HepG2 (cell line): ENCODE measurements around the gene SAMD9. TPM values are rescaled to one million over a fixed set of nuclear protein-coding genes. Genes with fewer than 3 reads are reported as not detected.

Experiments
- ATAC-seq: fragments of 200-7000 bp; cut with Tn5 transposase; 3 replicates; pipeline ENCODE4 v1.9.1; 2020; ENCODE audit warnings: mild to moderate bottlenecking, moderate library complexity
- BruUV-seq: library from RNA; stranded (reverse); fragments of 400-500 nt; replicated peaks from 2 replicates; lab custom pipeline; 2021; lab: Mats Ljungman, UMichigan
- CTCF ChIA-PET: fragments of 300-600 bp; formaldehyde crosslinking; extraction: SDS; loops from one replicate; lab custom pipeline; 2021; ENCODE audit warnings: low total read pairs, inconsistent platforms, low intra/inter-chr PET ratio; lab: Yijun Ruan, JAX
- POLR2A ChIA-PET: fragments of 350-600 bp; sonication (Branson Sonifier 250); formaldehyde crosslinking; loops from one replicate; lab custom pipeline; 2020; ENCODE audit warnings: antibody characterized with exemption, inconsistent platforms; lab: Yijun Ruan, JAX
- DNase-seq: peaks from one replicate; pipeline ENCODE4 v3.0.0-alpha.2; 2015; ENCODE audit warnings: low spot score
- FAIRE-seq: peaks from 3 replicates; lab custom pipeline; 2011; peaks lifted over from hg19 to GRCh38; lab: Jason Lieb, UNC
- H2AFZ ChIP-seq: one replicate; pipeline ENCODE4 v1.6.1; 2011; ENCODE audit warnings: low read length, inconsistent platforms
- H3K27ac ChIP-seq: fragments of 300-600 bp; 3 replicates; pipeline ENCODE4 v1.8.0; 2011; ENCODE audit warnings: mixed run types, mild to moderate bottlenecking, mixed read lengths, low read length, inconsistent platforms; ENCODE audit not compliant: insufficient read depth; ENCODE audit errors: extremely low read length
- H3K27me3 ChIP-seq, 2 experiments: fragments of 200-600 bp in 1 of 2; 2 replicates in 1 of 2; 3 replicates in 1 of 2; pipeline versions ENCODE4 v1.6.0 to v1.8.0; 2011; ENCODE audit warnings: low read length in 2 of 2, mild to moderate bottlenecking in 2 of 2, moderate library complexity in 2 of 2, inconsistent platforms in 1 of 2; ENCODE audit not compliant: insufficient read depth in 2 of 2, control insufficient read depth in 1 of 2
- H3K36me3 ChIP-seq, 2 experiments: fragments of 200-600 bp in 1 of 2; replicated peaks in 1 of 2; 2 replicates in 1 of 2; 3 replicates in 1 of 2; pipeline versions ENCODE4 v1.5.1 to v1.8.0; 2011; ENCODE audit warnings: low read length in 2 of 2, inconsistent platforms in 1 of 2; ENCODE audit not compliant: insufficient read depth in 2 of 2, control insufficient read depth in 1 of 2
- H3K4me1 ChIP-seq: 2 replicates; pipeline ENCODE4 v1.5.1; 2012; ENCODE audit warnings: low read length, inconsistent platforms; ENCODE audit not compliant: insufficient read depth
- H3K4me2 ChIP-seq: 2 replicates; pipeline ENCODE4 v1.6.0; 2011; ENCODE audit warnings: low read depth, low read length, inconsistent platforms
- H3K4me3 ChIP-seq, 3 experiments: fragments of 200-600 bp in 1 of 3; sonication (generic), shearing (Covaris generic) in 1 of 3; replicated peaks in 1 of 3; 2 replicates each; pipeline ENCODE4 v1.5.1; 2011 to 2016; ENCODE audit warnings: low read length in 3 of 3, inconsistent platforms in 2 of 3, low read depth in 2 of 3, mild to moderate bottlenecking in 2 of 3, control low read depth in 1 of 3, mixed read lengths in 1 of 3; ENCODE audit not compliant: insufficient read depth in 1 of 3
- H3K79me2 ChIP-seq: one replicate; pipeline ENCODE4 v1.6.1; 2011; ENCODE audit warnings: low read length, inconsistent platforms; ENCODE audit not compliant: insufficient read depth
- H3K9ac ChIP-seq: 2 replicates; pipeline ENCODE4 v1.6.0; 2011; ENCODE audit warnings: mild to moderate bottlenecking, low read depth, low read length, inconsistent platforms; ENCODE audit not compliant: insufficient read depth
- H3K9me3 ChIP-seq: 2 replicates; pipeline ENCODE4 v1.5.1; 2012; ENCODE audit warnings: mild to moderate bottlenecking, low read length
- H4K20me1 ChIP-seq: 2 replicates; pipeline ENCODE4 v1.6.0; 2011; ENCODE audit warnings: inconsistent platforms, mild to moderate bottlenecking, low read length, moderate library complexity; ENCODE audit not compliant: insufficient read depth
- ATF7 ChIP-seq, 2 experiments: fragments of 450-650 bp in 1 of 2; sonication (generic) in 1 of 2; formaldehyde crosslinking in 1 of 2; IDR thresholded peaks; 2 replicates each; pipeline versions ENCODE4 v1.4.0 to v1.6.1; 2016 to 2020; ENCODE audit warnings: antibody characterized with exemption in 1 of 2, mild to moderate bottlenecking in 1 of 2, missing genetic modification reagents in 1 of 2
- CCDC6 ChIP-seq: sonication (generic); formaldehyde crosslinking; IDR thresholded peaks from 2 replicates; pipeline ENCODE4 v1.8.1; 2022; ENCODE audit warnings: mild to moderate bottlenecking, missing genetic modification reagents, moderate library complexity
- HMG20A ChIP-seq: IDR thresholded peaks from 2 replicates; pipeline ENCODE4 v1.6.1; 2016; ENCODE audit warnings: borderline replicate concordance
- KDM2A ChIP-seq: sonication (generic); formaldehyde crosslinking; IDR thresholded peaks from 2 replicates; pipeline ENCODE4 v1.4.0; 2020; ENCODE audit warnings: low read depth, missing genetic modification reagents, borderline replicate concordance
- KMT2B ChIP-seq: IDR thresholded peaks from 2 replicates; pipeline ENCODE4 v1.6.1; 2016; ENCODE audit warnings: missing genetic modification reagents, missing compliant biosample characterization
- MAZ ChIP-seq, 2 experiments: sonication (generic) in 1 of 2; formaldehyde crosslinking in 1 of 2; IDR thresholded peaks; 2 replicates each; pipeline versions ENCODE4 v1.5.0 to v1.6.1; 2012 to 2020; ENCODE audit warnings: low read depth in 2 of 2, mild to moderate bottlenecking in 2 of 2, borderline replicate concordance in 1 of 2, improper control_type of control experiment in 1 of 2, low read length in 1 of 2, missing genetic modification reagents in 1 of 2, moderate library complexity in 1 of 2
- NFKBIZ ChIP-seq: IDR thresholded peaks from 2 replicates; pipeline ENCODE4 v1.6.1; 2018; ENCODE audit warnings: missing genetic modification reagents, missing compliant biosample characterization
- PAF1 ChIP-seq: IDR thresholded peaks from 2 replicates; pipeline ENCODE4 v1.6.1; 2016; ENCODE audit warnings: missing genetic modification reagents, missing compliant biosample characterization
- PCBP1 ChIP-seq: fragments of 200-400 bp; formaldehyde crosslinking; IDR thresholded peaks from 2 replicates; pipeline ENCODE4 v1.6.1; 2017; ENCODE audit warnings: mild to moderate bottlenecking, low read depth, low read length, borderline replicate concordance
- REXO4 ChIP-seq: sonication (generic); formaldehyde crosslinking; IDR thresholded peaks from 2 replicates; pipeline ENCODE4 v1.8.0; 2022; ENCODE audit warnings: missing genetic modification reagents, mild to moderate bottlenecking, borderline replicate concordance
- ZNF20 ChIP-seq: sonication (generic); formaldehyde crosslinking; IDR thresholded peaks from 2 replicates; pipeline ENCODE4 v1.4.0; 2020; ENCODE audit warnings: mild to moderate bottlenecking, moderate library complexity, missing genetic modification reagents
- WGBS: methylation state at CpG from one replicate; pipeline ENCODE4 v1.1.6; 2017; ENCODE audit warnings: low lambda C conversion rate; 5-methylcytosine and 5-hydroxymethylcytosine counted together
- in situ Hi-C: cut with HindIII; loops from 2 replicates; pipeline ENCODE4 v1.10.0; 2017; ENCODE audit warnings: low pct_unique_long_range_greater_than_20kb; ENCODE audit not compliant: extremely low pct_ligation_motif_present
- intact Hi-C: fragments of 100-400 bp; cut with micrococcal nuclease; formaldehyde crosslinking; loops from one replicate; pipeline ENCODE4 v1.10.0; 2022; ENCODE audit not compliant: unreplicated experiment
- polyA plus RNA-seq, 8 experiments: library from polyadenylated mRNA; depleted of rRNA in 3 of 8; stranded (reverse) in 7 of 8; unstranded in 1 of 8; fragments of >200 nt; fragmentation: Illumina TruSeq in 4 of 8; extraction: Trizol in 4 of 8; gene quantifications; 2 replicates each; pipeline versions ENCODE4 v1.2.1 to v1.2.3, GENCODE V29; 2011 to 2016; ENCODE audit warnings: low read depth in 4 of 8, missing spikeins in 1 of 8, mixed read lengths in 1 of 8; ENCODE audit not compliant: insufficient read depth in 1 of 8
- total RNA-seq, 5 experiments: library from RNA; depleted of rRNA; stranded (reverse); fragments of >200 nt; fragmentation: Illumina TruSeq; extraction: Trizol; gene quantifications; 2 replicates each; pipeline ENCODE4 v1.2.3, GENCODE V29; 2016; ENCODE audit warnings: low read depth in 1 of 5
- TF ChIP-seq, protein P1 (sequence below): sonication (generic); formaldehyde crosslinking; IDR thresholded peaks from 2 replicates; pipeline ENCODE4 v1.4.0; 2020; ENCODE audit warnings: mild to moderate bottlenecking, missing genetic modification reagents
- TF ChIP-seq, protein P2 (sequence below): IDR thresholded peaks from 2 replicates; pipeline ENCODE4 v1.6.1; 2016
- TF ChIP-seq, protein P3 (sequence below): sonication (generic); formaldehyde crosslinking; IDR thresholded peaks from 2 replicates; pipeline ENCODE4 v1.4.0; 2020; ENCODE audit warnings: missing genetic modification reagents, borderline replicate concordance

SAMD9 gene
- total and polyA plus RNA-seq, 2 of the 13 experiments (the other 11 are each of a cell fraction or from before 2014, with no cell fraction given): 0.08 to 1.5 TPM

- H3K36me3 ChIP-seq: no peaks in the 10 kb centered on the region
- ChIA-PET POLR2A (no interaction called here), CTCF (no interaction called here)
- H3K9me3 ChIP-seq: no peaks in the 10 kb centered on the region
- in situ Hi-C loops (no loop called here), intact Hi-C loops (no loop called here)
- no peak overlapping the region for H3K27ac ChIP-seq
- DNase-seq (no peak), FAIRE-seq (no peak), ATAC-seq (no peak)
- WGBS: no CpG with 5 or more reads among the region's 2 CpGs
- H2AFZ ChIP-seq: no peak overlapping the region
- H3K4me3 ChIP-seq: no peak overlapping the region
- no peaks in the 10 kb centered on the region for H3K4me1 ChIP-seq
- H3K4me2 ChIP-seq: no peak overlapping the region
- H3K79me2 ChIP-seq: no peaks in the 10 kb centered on the region
- BruUV-seq: no TSS peak
- H3K9ac ChIP-seq: no peak overlapping the region
- no peaks in the 10 kb centered on the region; a peak in 2 of 5 replicates for H3K27me3 ChIP-seq
- no peaks in the 10 kb centered on the region for H4K20me1 ChIP-seq
- TF ChIP-seq KMT2B (CRISPR knock-in tag) (no peak), PCBP1 (no peak), ATF7 (IDR thresholded peaks at IDR 0.05) (no peak), ATF7 (CRISPR knock-in tag; IDR thresholded peaks at IDR 0.05) (no peak), PAF1 (CRISPR knock-in tag) (no peak), REXO4 (CRISPR knock-in tag) (no peak), ZNF20 (CRISPR knock-in tag) (no peak), CCDC6 (CRISPR knock-in tag) (no peak), KDM2A (CRISPR knock-in tag) (no peak), MAZ (IDR thresholded peaks at IDR 0.05; ENCODE audit: borderline replicate concordance, low read depth, low read length) (no peak), MAZ (CRISPR knock-in tag; IDR thresholded peaks at IDR 0.05; ENCODE audit: low read depth) (no peak), NFKBIZ (CRISPR knock-in tag) (no peak), HMG20A (no peak)
- TF ChIP-seq, protein P1, sequence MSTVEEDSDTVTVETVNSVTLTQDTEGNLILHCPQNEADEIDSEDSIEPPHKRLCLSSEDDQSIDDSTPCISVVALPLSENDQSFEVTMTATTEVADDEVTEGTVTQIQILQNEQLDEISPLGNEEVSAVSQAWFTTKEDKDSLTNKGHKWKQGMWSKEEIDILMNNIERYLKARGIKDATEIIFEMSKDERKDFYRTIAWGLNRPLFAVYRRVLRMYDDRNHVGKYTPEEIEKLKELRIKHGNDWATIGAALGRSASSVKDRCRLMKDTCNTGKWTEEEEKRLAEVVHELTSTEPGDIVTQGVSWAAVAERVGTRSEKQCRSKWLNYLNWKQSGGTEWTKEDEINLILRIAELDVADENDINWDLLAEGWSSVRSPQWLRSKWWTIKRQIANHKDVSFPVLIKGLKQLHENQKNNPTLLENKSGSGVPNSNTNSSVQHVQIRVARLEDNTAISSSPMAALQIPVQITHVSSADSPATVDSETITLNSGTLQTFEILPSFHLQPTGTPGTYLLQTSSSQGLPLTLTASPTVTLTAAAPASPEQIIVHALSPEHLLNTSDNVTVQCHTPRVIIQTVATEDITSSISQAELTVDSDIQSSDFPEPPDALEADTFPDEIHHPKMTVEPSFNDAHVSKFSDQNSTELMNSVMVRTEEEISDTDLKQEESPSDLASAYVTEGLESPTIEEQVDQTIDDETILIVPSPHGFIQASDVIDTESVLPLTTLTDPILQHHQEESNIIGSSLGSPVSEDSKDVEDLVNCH (CRISPR knock-in tag): no peak
- TF ChIP-seq, protein P2, sequence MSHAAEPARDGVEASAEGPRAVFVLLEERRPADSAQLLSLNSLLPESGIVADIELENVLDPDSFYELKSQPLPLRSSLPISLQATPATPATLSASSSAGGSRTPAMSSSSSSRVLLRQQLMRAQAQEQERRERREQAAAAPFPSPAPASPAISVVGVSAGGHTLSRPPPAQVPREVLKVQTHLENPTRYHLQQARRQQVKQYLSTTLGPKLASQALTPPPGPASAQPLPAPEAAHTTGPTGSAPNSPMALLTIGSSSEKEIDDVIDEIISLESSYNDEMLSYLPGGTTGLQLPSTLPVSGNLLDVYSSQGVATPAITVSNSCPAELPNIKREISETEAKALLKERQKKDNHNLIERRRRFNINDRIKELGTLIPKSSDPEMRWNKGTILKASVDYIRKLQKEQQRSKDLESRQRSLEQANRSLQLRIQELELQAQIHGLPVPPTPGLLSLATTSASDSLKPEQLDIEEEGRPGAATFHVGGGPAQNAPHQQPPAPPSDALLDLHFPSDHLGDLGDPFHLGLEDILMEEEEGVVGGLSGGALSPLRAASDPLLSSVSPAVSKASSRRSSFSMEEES (CRISPR knock-in tag): no peak
- TF ChIP-seq, protein P3, sequence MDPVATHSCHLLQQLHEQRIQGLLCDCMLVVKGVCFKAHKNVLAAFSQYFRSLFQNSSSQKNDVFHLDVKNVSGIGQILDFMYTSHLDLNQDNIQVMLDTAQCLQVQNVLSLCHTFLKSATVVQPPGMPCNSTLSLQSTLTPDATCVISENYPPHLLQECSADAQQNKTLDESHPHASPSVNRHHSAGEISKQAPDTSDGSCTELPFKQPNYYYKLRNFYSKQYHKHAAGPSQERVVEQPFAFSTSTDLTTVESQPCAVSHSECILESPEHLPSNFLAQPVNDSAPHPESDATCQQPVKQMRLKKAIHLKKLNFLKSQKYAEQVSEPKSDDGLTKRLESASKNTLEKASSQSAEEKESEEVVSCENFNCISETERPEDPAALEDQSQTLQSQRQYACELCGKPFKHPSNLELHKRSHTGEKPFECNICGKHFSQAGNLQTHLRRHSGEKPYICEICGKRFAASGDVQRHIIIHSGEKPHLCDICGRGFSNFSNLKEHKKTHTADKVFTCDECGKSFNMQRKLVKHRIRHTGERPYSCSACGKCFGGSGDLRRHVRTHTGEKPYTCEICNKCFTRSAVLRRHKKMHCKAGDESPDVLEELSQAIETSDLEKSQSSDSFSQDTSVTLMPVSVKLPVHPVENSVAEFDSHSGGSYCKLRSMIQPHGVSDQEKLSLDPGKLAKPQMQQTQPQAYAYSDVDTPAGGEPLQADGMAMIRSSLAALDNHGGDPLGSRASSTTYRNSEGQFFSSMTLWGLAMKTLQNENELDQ (CRISPR knock-in tag): no peak
Observed at GRCh38 chr7:93097388-93097787, 20.4 kb downstream of the SAMD9 start.
